SU-DHL-6 (cell line): ENCODE measurements around the gene ZSCAN25.

ENCODE experiments used
- H2AFZ ChIP-seq: fragments of 200-600 bp; sonication (generic); 2 replicates; pipeline ENCODE4 v1.6.1; 2014; ENCODE audit warnings: low read depth, mild to moderate bottlenecking, moderate library complexity, mixed read lengths, antibody characterized with exemption, low read length; ENCODE audit not compliant: severe bottlenecking
- H3F3A ChIP-seq: fragments of 200-600 bp; shearing (Covaris generic); 2 replicates; pipeline ENCODE4 v1.6.0; 2016; ENCODE audit warnings: antibody characterized with exemption, mild to moderate bottlenecking; ENCODE audit not compliant: insufficient read depth
- H3K27ac ChIP-seq: fragments of 200-600 bp; sonication (generic); 2 replicates; pipeline ENCODE4 v1.5.1; 2016; ENCODE audit warnings: low read depth, mild to moderate bottlenecking, low read length, moderate library complexity, mixed read lengths
- H3K27me3 ChIP-seq: fragments of 200-600 bp; sonication (generic), shearing (Covaris generic); 2 replicates; pipeline ENCODE4 v1.6.0; 2014; ENCODE audit warnings: mild to moderate bottlenecking, low read length
- H3K36me3 ChIP-seq: fragments of 200-600 bp; sonication (generic); 2 replicates; pipeline ENCODE4 v1.6.1; 2014; ENCODE audit warnings: mild to moderate bottlenecking, low read length, mixed read lengths
- H3K4me2 ChIP-seq: fragments of 300-600, 200-600 bp; shearing (Covaris generic), sonication (generic); 2 replicates; pipeline ENCODE4 v1.6.0; 2014; ENCODE audit warnings: low read length, low read depth, mild to moderate bottlenecking; ENCODE audit not compliant: poor library complexity, severe bottlenecking
- H3K4me3 ChIP-seq: fragments of 200-600 bp; sonication (generic); 2 replicates; pipeline ENCODE4 v1.5.1; 2014; ENCODE audit warnings: antibody characterized with exemption, low read length, mild to moderate bottlenecking, mixed read lengths; ENCODE audit not compliant: insufficient read depth, poor library complexity, severe bottlenecking
- H3K79me2 ChIP-seq: fragments of 200-600 bp; sonication (generic); 2 replicates; pipeline ENCODE4 v1.6.1; 2014; ENCODE audit warnings: mild to moderate bottlenecking, low read length, moderate library complexity; ENCODE audit not compliant: insufficient read depth
- H3K9ac ChIP-seq: fragments of 200-600 bp; sonication (generic); 2 replicates; pipeline ENCODE4 v1.7.0; 2014; ENCODE audit warnings: mild to moderate bottlenecking, low read length
- H3K9me2 ChIP-seq: fragments of 200-600 bp; sonication (generic); replicated peaks from 2 replicates; pipeline ENCODE4 v1.6.1; 2014; ENCODE audit warnings: low read length; ENCODE audit not compliant: insufficient read depth
- H3K9me3 ChIP-seq: fragments of 200-600 bp; sonication (generic); 2 replicates; pipeline ENCODE4 v1.6.1; 2014; ENCODE audit warnings: low read length, mixed read lengths; ENCODE audit not compliant: insufficient read depth
- H4K20me1 ChIP-seq: fragments of 200-600 bp; sonication (generic); 2 replicates; pipeline ENCODE4 v1.6.1; 2014; ENCODE audit warnings: low read depth, mild to moderate bottlenecking, antibody characterized with exemption, low read length, moderate library complexity, mixed read lengths
- EZH2phosphoT487 ChIP-seq: fragments of 200-600 bp; sonication (generic), shearing (Covaris generic); conservative IDR thresholded peaks from 2 replicates; pipeline ENCODE4 v1.6.1; 2018; ENCODE audit warnings: mild to moderate bottlenecking, antibody characterized with exemption, low read length, moderate library complexity, mixed read lengths
- TF ChIP-seq, protein P1 (sequence below): fragments of 200-600 bp; sonication (generic); IDR thresholded peaks from one replicate; pipeline ENCODE4 v1.5.1; 2017; ENCODE audit warnings: antibody characterized with exemption, mild to moderate bottlenecking, low read length, moderate library complexity; ENCODE audit not compliant: insufficient read depth, poor library complexity, severe bottlenecking

The ZSCAN25 gene

DNA sequence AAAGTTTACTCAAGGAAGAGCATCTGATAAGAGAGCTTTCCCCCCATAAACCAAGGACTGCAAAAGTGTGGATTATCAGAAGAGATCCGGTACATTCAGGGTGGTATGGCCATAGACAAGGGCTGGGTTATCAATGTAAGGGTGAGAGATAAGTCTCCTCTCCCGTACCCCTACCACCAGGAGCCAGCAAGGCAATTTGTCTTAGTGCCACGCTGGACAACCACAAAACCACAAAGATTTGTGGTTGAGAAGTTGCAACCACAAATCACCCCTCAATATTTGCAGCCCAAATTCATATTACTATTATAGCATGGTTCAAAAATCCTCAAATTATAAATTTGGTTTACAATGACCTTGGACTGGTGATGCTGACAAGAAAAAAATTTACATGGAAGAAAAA is 2.3 kb upstream of the ZSCAN25 start:
- no peak for TF ChIP-seq EZH2phosphoT487
- Histone ChIP-seq H2AFZ (no peak overlapping the region), H4K20me1 (no peaks in the 10 kb centered on the region), H3F3A (0 out of 2 replicates have a peak, but pooled peaks cover 10% of the 10 kb centered on the region), H3K79me2 (peaks cover 14% of the 10 kb centered on the region), H3K9me3 (no peaks in the 10 kb centered on the region), H3K9ac (no peak overlapping the region), H3K4me2 (no peak overlapping the region), H3K27me3 (no peaks in the 10 kb centered on the region), H3K9me2 (no peaks in the 10 kb centered on the region), H3K27ac (no peak overlapping the region), H3K4me3 (no peak overlapping the region), H3K36me3 (0 out of 2 replicates have a peak, but pooled peaks cover 4% of the 10 kb centered on the region)

DNA sequence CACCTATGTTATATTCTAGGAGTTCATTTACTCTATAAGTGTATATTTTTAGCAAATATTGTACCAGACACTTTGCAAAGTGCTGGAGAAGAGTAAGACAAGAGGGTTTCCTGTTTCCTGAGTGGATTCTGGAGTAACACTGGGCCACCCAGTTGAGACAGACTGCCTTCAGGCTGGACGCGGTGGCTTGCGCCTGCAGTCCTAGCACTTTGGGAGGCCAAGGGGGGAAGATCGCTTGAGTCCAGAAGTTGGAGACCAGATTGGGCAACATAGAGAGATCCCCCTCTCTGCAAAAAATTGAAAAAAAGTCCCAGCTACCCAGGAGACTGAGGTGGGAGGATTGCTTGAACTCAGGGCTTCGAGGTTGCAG is 772 bp upstream of the ZSCAN25 start:
- TF ChIP-seq, protein P1, sequence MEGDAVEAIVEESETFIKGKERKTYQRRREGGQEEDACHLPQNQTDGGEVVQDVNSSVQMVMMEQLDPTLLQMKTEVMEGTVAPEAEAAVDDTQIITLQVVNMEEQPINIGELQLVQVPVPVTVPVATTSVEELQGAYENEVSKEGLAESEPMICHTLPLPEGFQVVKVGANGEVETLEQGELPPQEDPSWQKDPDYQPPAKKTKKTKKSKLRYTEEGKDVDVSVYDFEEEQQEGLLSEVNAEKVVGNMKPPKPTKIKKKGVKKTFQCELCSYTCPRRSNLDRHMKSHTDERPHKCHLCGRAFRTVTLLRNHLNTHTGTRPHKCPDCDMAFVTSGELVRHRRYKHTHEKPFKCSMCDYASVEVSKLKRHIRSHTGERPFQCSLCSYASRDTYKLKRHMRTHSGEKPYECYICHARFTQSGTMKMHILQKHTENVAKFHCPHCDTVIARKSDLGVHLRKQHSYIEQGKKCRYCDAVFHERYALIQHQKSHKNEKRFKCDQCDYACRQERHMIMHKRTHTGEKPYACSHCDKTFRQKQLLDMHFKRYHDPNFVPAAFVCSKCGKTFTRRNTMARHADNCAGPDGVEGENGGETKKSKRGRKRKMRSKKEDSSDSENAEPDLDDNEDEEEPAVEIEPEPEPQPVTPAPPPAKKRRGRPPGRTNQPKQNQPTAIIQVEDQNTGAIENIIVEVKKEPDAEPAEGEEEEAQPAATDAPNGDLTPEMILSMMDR: no peak
- TF ChIP-seq EZH2phosphoT487: no peak
- H4K20me1 ChIP-seq: no peaks in the 10 kb centered on the region
- peak overlapping the region; percentile 83 for H3K9ac ChIP-seq
- H2AFZ ChIP-seq: peak overlapping the region; percentile 98
- H3K9me3 ChIP-seq: no peaks in the 10 kb centered on the region
- H3K27ac ChIP-seq: no peak overlapping the region
- no peaks in the 10 kb centered on the region for H3K9me2 ChIP-seq
- peak overlapping the region; percentile 88 for H3K4me3 ChIP-seq
- peak overlapping the region; percentile 70 for H3K4me2 ChIP-seq
- H3F3A ChIP-seq: 0 out of 2 replicates have a peak, but pooled peaks cover 10% of the 10 kb centered on the region
- no peaks in the 10 kb centered on the region for H3K27me3 ChIP-seq
- H3K79me2 ChIP-seq: peaks cover 14% of the 10 kb centered on the region
- H3K36me3 ChIP-seq: 0 out of 2 replicates have a peak, but pooled peaks cover 4% of the 10 kb centered on the region

DNA sequence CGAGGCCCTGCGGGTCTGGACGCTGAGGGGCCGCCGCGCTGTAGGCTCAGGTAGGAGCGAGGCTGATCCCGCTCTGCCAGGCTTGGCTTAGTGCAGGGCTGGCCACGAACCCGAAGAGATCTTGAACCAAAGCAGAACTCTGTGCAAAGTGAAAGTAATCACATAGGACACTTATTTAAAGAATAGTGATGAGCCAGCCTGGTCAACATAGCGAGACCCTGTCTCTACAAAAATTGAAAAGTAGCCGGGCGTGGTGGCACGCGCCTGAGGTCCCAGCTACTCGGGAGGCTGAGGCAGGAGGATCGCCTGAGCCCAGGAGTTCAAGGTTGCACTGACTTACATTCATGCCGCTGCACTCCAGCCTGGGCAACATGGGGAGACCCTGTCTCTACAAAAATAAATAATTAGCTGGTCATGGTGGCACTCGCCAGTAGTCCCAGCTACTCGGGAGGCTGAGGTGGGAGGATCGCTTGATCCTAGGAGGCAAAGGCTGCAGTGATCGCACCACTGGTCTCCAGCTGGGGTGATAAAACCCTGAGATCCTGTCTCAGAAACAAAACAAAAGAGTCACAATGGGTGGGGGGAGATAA is 541 bp downstream of the ZSCAN25 start:
- Histone ChIP-seq H3F3A (0 out of 2 replicates have a peak, but pooled peaks cover 10% of the 10 kb centered on the region), H3K4me3 (peak overlapping the region; percentile 88), H3K9me2 (no peaks in the 10 kb centered on the region), H3K9ac (peak overlapping the region; percentile 83), H3K27ac (peak overlapping the region; percentile 26), H3K79me2 (peaks cover 14% of the 10 kb centered on the region), H3K4me2 (peak overlapping the region; percentile 70), H3K27me3 (no peaks in the 10 kb centered on the region), H4K20me1 (no peaks in the 10 kb centered on the region), H3K9me3 (no peaks in the 10 kb centered on the region), H2AFZ (peak overlapping the region; percentile 98), H3K36me3 (0 out of 2 replicates have a peak, but pooled peaks cover 4% of the 10 kb centered on the region)
- TF ChIP-seq, protein P1: no peak
- TF ChIP-seq EZH2phosphoT487: no peak

DNA sequence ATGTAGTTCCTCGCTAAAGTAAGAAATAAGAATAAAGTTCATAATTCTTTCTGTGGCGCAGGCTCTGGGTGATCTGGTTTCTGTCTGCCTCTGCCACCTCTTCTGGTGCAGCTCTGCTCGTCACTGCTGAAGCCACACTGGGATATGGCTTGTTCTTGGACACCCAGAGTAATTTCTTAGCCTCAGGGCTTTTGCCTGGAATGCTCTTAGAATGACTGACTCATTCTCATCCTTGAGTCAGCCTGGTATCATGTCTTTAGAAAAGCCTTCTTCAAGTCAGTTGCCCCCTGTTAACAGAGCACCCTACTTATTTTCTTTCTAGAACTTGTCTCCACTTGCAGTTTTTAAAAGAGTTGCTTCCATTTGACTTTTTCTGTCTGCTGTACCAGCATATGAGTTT is 2.0 kb downstream of the ZSCAN25 start:
- H2AFZ ChIP-seq: no peak overlapping the region
- H3K4me3 ChIP-seq: no peak overlapping the region
- H4K20me1 ChIP-seq: no peaks in the 10 kb centered on the region
- no peaks in the 10 kb centered on the region for H3K27me3 ChIP-seq
- no peaks in the 10 kb centered on the region for H3K9me3 ChIP-seq
- 0 out of 2 replicates have a peak, but pooled peaks cover 4% of the 10 kb centered on the region for H3K36me3 ChIP-seq
- H3K27ac ChIP-seq: no peak overlapping the region
- H3F3A ChIP-seq: 0 out of 2 replicates have a peak, but pooled peaks cover 10% of the 10 kb centered on the region
- H3K9ac ChIP-seq: no peak overlapping the region
- peaks cover 14% of the 10 kb centered on the region for H3K79me2 ChIP-seq
- no peaks in the 10 kb centered on the region for H3K9me2 ChIP-seq
- H3K4me2 ChIP-seq: no peak overlapping the region
- TF ChIP-seq, protein P1: no peak
- no peak for TF ChIP-seq EZH2phosphoT487
